Sigmoid colon (tissue), 7 donors: ENCODE data around the gene FBXO21. TPM values are rescaled to one million over a fixed set of nuclear protein-coding genes. Genes with fewer than 3 reads are reported as not detected.

ENCODE experiments used
- DNase-seq: peaks from one replicate; pipeline ENCODE4 v3.0.0-alpha.2; 2019
- H3K27ac ChIP-seq, 4 donors: fragments of 200-600 bp; sonication (generic); one replicate each; pipeline ENCODE4 v1.5.1; 2016 to 2019; ENCODE audit warnings: mild to moderate bottlenecking in 1 of 4
- H3K27me3 ChIP-seq, 3 donors: fragments of 200-600 bp; sonication (generic); one replicate each; pipeline ENCODE4 v1.5.1; 2019; ENCODE audit warnings: mild to moderate bottlenecking in 1 of 3
- H3K36me3 ChIP-seq, 4 donors: fragments of 200-600 bp; sonication (generic); one replicate each; pipeline ENCODE4 v1.5.1; 2016 to 2019
- H3K4me1 ChIP-seq, 4 donors: fragments of 200-600 bp; sonication (generic); one replicate each; pipeline ENCODE4 v1.5.1; 2017 to 2019
- H3K4me3 ChIP-seq, 4 donors: fragments of 200-600 bp; sonication (generic); one replicate each; pipeline ENCODE4 v1.5.1; 2017 to 2019; ENCODE audit warnings: mild to moderate bottlenecking in 2 of 4, moderate library complexity in 1 of 4
- H3K9me3 ChIP-seq, 4 donors: fragments of 200-600 bp in 3 of 4; sonication (generic) in 3 of 4; one replicate each; pipeline versions ENCODE4 v1.5.1 to v1.6.1; 2013 to 2019
- CTCF ChIP-seq, 4 experiments: fragments of 450-650 bp in 3 of 4; fragments of 200-600 bp in 1 of 4; IDR thresholded peaks; one replicate each; pipeline ENCODE4 v1.5.1; 2016 to 2019; ENCODE audit warnings: antibody characterized with exemption in 4 of 4, mild to moderate bottlenecking in 3 of 4, moderate library complexity in 2 of 4
- EP300 ChIP-seq, 4 donors: sonication (generic); formaldehyde crosslinking; IDR thresholded peaks; one replicate each; pipeline ENCODE4 v1.6.1; 2017; ENCODE audit warnings: antibody characterized with exemption in 4 of 4
- POLR2A ChIP-seq, 2 donors: fragments of 450-650 bp; IDR thresholded peaks; one replicate each; pipeline ENCODE4 v1.6.1; 2016; ENCODE audit warnings: antibody characterized with exemption in 2 of 2, mild to moderate bottlenecking in 2 of 2, moderate library complexity in 2 of 2
- POLR2AphosphoS5 ChIP-seq, 4 donors: sonication (generic); formaldehyde crosslinking; IDR thresholded peaks; one replicate each; pipeline ENCODE4 v1.6.1; 2017; ENCODE audit warnings: antibody characterized with exemption in 4 of 4
- WGBS, 2 donors: extraction: QIAGEN DNeasy Blood & Tissue Kit; methylation state at CpG; one replicate each; pipeline ENCODE4 v1.1.7; 2013; 5-methylcytosine and 5-hydroxymethylcytosine counted together
- intact Hi-C: fragments of 100-400 bp; cut with DNase I; formaldehyde crosslinking; loops from one replicate; pipeline ENCODE4 v1.15.1; 2023
- polyA plus RNA-seq, 3 donors: library from polyadenylated mRNA; stranded (reverse); fragments of 200-250 nt; gene quantifications; one replicate each; pipeline ENCODE4 v1.2.3, GENCODE V29; 2013
- total RNA-seq, 4 donors: library from RNA; depleted of rRNA; stranded (reverse); fragments of >200 nt; gene quantifications; one replicate each; pipeline ENCODE4 v1.1.0, GENCODE V29; 2016
- donor health status: healthy with polysubstance abuse.
- donor health status: Bipolar disorder and iron deficiency.
- donor health status: healthy.

The FBXO21 gene
- total and polyA plus RNA-seq, 7 donors: 6.6 to 134 (median 40.7) TPM

DNA sequence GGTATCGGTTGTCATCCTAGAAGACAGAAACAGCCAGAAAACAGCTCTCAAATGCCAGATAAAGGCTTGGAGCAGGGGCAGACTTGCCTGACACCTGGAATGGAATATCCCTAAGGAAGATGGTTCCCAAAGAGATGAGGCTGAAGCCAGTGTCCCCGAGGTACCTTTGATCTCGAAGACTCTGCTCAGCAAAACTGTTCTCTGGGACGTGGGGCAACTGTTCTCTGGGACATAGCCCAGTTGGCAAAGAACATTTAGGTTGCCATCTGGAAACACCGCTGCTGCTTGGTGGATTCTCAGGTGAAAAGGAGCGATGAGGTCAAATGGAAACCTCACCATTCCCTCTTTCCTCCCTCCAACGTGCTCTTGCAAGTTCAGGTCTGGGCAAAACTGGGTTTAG, 27.9 kb upstream of the FBXO21 start:
- intact Hi-C loops: loop anchor here (10.0 kb wide), 1 partner anchor 367 kb away; no protein-coding TSS in a partner anchor
- H3K27ac ChIP-seq: no peak overlapping the region
- H3K9me3 ChIP-seq: no peaks in the 10 kb centered on the region
- TF ChIP-seq POLR2A (IDR thresholded peaks at IDR 0.05) (no peak), EP300 (IDR thresholded peaks at IDR 0.05) (no peak), POLR2AphosphoS5 (IDR thresholded peaks at IDR 0.05) (no peak), CTCF (IDR thresholded peaks at IDR 0.05) (no peak)
- DNase-seq: no peak
- peaks cover 0 to 20% (median 5%) of the 10 kb centered on the region in 3 donors for H3K27me3 ChIP-seq
- 75 to 80% methylated on average over 7 of the region's 7 CpGs for WGBS, 2 donors
- H3K4me1 ChIP-seq: no peaks in the 10 kb centered on the region
- H3K36me3 ChIP-seq: no peaks in the 10 kb centered on the region
- H3K4me3 ChIP-seq: no peak overlapping the region

- 73 to 78% methylated on average over 5 of the region's 5 CpGs for WGBS, 2 donors
- Histone ChIP-seq H3K36me3 (no peaks in the 10 kb centered on the region), H3K4me1 (no peaks in the 10 kb centered on the region), H3K27ac (no peak overlapping the region), H3K9me3 (no peaks in the 10 kb centered on the region), H3K27me3 (peaks cover 0 to 20% (median 5%) of the 10 kb centered on the region in 3 donors), H3K4me3 (no peak overlapping the region)
- intact Hi-C loops: loop anchor here (10.0 kb wide), 1 partner anchor 368 kb away; no protein-coding TSS in a partner anchor
- DNase-seq: no peak
- TF ChIP-seq POLR2AphosphoS5 (IDR thresholded peaks at IDR 0.05) (no peak), POLR2A (IDR thresholded peaks at IDR 0.05) (no peak), EP300 (IDR thresholded peaks at IDR 0.05) (no peak), CTCF (IDR thresholded peaks at IDR 0.05) (no peak)
Observed at GRCh38 chr12:117216686-117217085, 26.4 kb upstream of the FBXO21 start.

GRCh38 chr12:117214797-117215196, 24.5 kb upstream of the FBXO21 start:
- Histone ChIP-seq H3K27ac (no peak overlapping the region), H3K9me3 (no peaks in the 10 kb centered on the region), H3K36me3 (no peaks in the 10 kb centered on the region), H3K4me3 (no peak overlapping the region), H3K27me3 (peaks cover 0 to 8% (median 5%) of the 10 kb centered on the region in 3 donors), H3K4me1 (no peaks in the 10 kb centered on the region)
- intact Hi-C loops: loop anchor here (10.0 kb wide), 1 partner anchor 370 kb away; no protein-coding TSS in a partner anchor
- WGBS, 2 donors: 69 to 76% methylated on average over 10 of the region's 10 CpGs
- no peak for DNase-seq
- TF ChIP-seq EP300 (IDR thresholded peaks at IDR 0.05): no peak
- TF ChIP-seq POLR2AphosphoS5 (IDR thresholded peaks at IDR 0.05): no peak
- TF ChIP-seq CTCF (IDR thresholded peaks at IDR 0.05): no peak
- TF ChIP-seq POLR2A (IDR thresholded peaks at IDR 0.05): no peak

DNA sequence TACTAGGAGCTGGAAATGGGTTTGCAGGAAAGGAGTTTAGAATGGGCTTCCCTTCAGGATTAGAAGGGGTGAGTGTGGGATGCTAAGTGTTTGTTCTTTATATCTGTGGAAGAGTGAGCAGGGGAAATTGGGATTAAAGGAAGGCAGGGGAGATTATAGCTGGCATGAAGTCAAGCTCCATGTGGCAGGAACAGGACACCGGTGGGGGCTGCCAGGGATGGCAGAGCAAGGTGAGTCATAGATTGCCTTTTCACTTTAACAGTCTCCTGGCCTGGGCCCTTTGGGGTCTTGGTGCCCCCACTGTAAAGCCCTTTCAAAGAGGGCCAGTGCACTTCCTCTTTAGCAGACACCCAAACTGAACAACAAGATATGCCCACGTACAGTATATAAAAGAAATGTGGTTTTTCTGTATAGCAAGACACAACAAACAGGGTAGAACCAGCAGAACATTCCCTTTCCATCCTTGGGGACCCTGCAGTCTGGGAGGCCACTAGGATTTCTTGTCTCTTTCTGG, 23.1 kb upstream of the FBXO21 start:
- H3K36me3 ChIP-seq: no peaks in the 10 kb centered on the region

More for the DNA sequence above, 23.1 kb upstream of the FBXO21 start:
- Histone ChIP-seq H3K4me3 (no peak overlapping the region), H3K27ac (no peak overlapping the region), H3K4me1 (no peaks in the 10 kb centered on the region), H3K27me3 (peaks cover 0 to 5% (median 0%) of the 10 kb centered on the region in 3 donors), H3K9me3 (no peaks in the 10 kb centered on the region)
- DNase-seq: no peak
- intact Hi-C loops: loop anchor here (10.0 kb wide), 1 partner anchor 371 kb away; no protein-coding TSS in a partner anchor
- 39 to 41% methylated on average over 2 of the region's 2 CpGs for WGBS, 2 donors
- TF ChIP-seq POLR2A (IDR thresholded peaks at IDR 0.05): no peak
- TF ChIP-seq POLR2AphosphoS5 (IDR thresholded peaks at IDR 0.05): no peak
- TF ChIP-seq CTCF (IDR thresholded peaks at IDR 0.05): no peak
- TF ChIP-seq EP300 (IDR thresholded peaks at IDR 0.05): no peak
